Cardiac fibroblast (primary cell): ENCODE results near the gene TRAF3IP1.

Source experiments
- DNase-seq, 2 donors: peaks; one replicate each; pipeline versions ENCODE4 v3.0.0 to v3.0.0-alpha.2; 2010; ENCODE audit warnings: low read depth in 2 of 2
- H3K4me3 ChIP-seq, 2 donors: replicated peaks in 1 of 2; 1 replicate in 1 of 2; 2 replicates in 1 of 2; pipeline ENCODE4 v1.5.1; 2011; ENCODE audit warnings: low read depth in 2 of 2, low read length in 2 of 2, mild to moderate bottlenecking in 2 of 2, moderate library complexity in 1 of 2
- TF ChIP-seq, protein P1 (sequence below): IDR thresholded peaks from one replicate; pipeline ENCODE4 v1.5.1; 2011; ENCODE audit warnings: low read depth, mild to moderate bottlenecking, low read length, inconsistent platforms

TRAF3IP1 gene

DNA sequence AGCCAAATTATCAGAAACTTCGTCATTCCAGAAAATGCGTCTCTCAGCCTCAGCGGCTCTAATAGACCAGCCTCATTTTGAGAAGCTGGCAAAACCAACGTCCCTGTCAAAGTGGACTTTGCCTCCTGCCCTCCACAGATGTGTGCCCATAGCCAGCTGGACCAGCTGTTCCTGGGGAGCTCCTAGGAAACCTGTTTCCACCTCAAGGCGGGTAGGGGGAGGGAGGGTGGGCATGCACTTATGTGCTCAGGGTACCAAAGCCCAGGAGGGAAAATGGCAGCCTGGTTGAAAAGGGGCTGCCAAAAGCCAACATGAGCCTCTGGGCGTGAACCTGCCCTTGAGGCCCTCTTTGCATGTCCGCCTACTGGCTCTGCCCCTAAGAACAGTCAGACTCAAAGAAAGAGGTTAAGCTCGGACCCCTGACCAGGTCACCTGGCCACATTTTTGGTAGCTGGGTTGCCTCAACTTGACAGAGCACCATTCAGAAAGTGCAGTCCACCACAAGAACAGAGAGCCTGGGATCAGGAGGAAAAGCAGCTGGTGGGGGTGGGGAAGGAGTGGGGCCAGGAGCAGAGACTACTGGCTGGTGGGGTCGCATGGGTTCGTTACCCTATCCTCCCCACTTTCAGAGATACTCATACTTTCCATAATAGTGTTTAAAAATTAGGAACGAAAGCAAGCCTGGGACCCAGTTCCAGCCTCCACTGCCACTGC lies 35.4 kb upstream of the TRAF3IP1 start:
- no peak overlapping the region for H3K4me3 ChIP-seq
- no peak for DNase-seq
- TF ChIP-seq, protein P1, sequence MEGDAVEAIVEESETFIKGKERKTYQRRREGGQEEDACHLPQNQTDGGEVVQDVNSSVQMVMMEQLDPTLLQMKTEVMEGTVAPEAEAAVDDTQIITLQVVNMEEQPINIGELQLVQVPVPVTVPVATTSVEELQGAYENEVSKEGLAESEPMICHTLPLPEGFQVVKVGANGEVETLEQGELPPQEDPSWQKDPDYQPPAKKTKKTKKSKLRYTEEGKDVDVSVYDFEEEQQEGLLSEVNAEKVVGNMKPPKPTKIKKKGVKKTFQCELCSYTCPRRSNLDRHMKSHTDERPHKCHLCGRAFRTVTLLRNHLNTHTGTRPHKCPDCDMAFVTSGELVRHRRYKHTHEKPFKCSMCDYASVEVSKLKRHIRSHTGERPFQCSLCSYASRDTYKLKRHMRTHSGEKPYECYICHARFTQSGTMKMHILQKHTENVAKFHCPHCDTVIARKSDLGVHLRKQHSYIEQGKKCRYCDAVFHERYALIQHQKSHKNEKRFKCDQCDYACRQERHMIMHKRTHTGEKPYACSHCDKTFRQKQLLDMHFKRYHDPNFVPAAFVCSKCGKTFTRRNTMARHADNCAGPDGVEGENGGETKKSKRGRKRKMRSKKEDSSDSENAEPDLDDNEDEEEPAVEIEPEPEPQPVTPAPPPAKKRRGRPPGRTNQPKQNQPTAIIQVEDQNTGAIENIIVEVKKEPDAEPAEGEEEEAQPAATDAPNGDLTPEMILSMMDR: no peak

GRCh38 chr2:238285653-238286082 lies 34.6 kb upstream of the TRAF3IP1 start:
- peak; percentile 93 to 98 for DNase-seq
- no peak overlapping the region for H3K4me3 ChIP-seq

DNA sequence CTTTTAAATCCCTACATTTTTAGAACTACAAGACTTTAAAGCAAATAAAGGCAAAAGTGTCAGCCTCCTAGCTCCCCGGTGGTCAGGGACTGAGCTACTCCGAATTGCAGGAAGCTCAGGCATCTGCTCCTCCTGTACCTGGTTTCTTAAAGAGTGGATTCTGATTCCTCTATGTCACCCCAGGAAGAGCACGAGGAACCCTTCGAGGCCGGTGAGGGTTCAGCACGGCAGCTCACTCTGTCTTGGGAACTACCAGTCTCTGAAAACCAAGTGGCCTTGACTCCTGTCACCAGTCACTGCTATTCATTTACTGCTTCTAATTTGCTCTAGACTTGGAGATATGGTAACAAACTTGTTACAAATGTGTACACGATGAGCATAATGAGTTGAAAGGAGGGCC lies 34.2 kb upstream of the TRAF3IP1 start:
- no peak overlapping the region for H3K4me3 ChIP-seq
- DNase-seq: no peak
- TF ChIP-seq, protein P1: no peak

More at GRCh38 chr2:238285653-238286082, 34.6 kb upstream of the TRAF3IP1 start:
- TF ChIP-seq, protein P1: no peak

GRCh38 chr2:238286551-238286950 lies 33.8 kb upstream of the TRAF3IP1 start:
- DNase-seq: peak; percentile 72 to 94
- no peak overlapping the region for H3K4me3 ChIP-seq
- TF ChIP-seq, protein P1: no peak

DNA sequence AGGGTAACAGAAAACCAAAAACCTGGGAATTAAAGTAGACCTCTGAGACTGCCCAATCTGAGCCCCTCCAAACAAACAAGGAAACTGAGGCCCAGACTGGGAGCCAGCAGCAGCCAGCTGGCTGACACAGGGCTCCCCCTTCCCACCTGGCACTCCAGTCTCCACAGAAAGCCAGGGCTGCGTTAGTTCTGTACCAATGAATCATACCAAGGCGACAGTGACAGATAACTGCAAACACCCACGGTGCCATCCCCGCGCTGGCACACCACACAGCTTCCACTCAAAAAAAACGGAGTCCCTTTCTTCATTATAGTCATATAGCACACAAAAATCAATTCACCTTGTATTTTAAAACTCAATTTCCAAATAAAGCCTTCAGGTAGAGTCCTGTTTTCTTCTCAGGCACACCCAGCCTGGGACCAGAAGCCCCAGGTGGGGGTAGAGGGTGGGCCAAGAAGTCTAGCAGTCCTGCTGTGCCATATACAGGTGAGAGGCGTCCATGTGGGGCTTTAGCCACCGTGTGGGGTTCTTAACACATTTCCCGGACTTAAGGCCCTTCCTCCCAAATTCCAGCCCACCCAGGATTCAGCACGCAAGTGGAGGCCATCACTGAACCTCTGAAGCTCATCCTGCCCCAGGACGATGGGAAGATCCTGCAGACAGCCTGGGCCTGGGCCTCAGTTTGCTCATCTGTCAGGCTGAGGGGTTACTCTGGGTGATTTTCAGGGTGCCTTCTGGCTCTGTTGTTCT lies 33.2 kb upstream of the TRAF3IP1 start:
- peak overlapping the region in 1 of 2 donors; percentile 74 for H3K4me3 ChIP-seq

GRCh38 chr2:238287737-238288649 lies 32.3 kb upstream of the TRAF3IP1 start, which contains the start of gene PER2:
TSS of gene PER2 (minus strand) at chr2:238288610. CDS start at chr2:238277936, 10,674 bp downstream.
- TF ChIP-seq, protein P1: peak; percentile 13
- peak within 1 kb of the TSS; percentile 72 to 74 for H3K4me3 ChIP-seq
- DNase-seq: peak; percentile 80 to 89

More for the DNA sequence above, 33.2 kb upstream of the TRAF3IP1 start:
- DNase-seq: no peak
- TF ChIP-seq, protein P1: no peak
